ENCODE data around the gene PUM1.

- no peak for TF ChIP-seq CTCF (conservative IDR thresholded peaks at IDR 0.05)
- no peak for TF ChIP-seq ZFX (IDR thresholded peaks at IDR 0.05)
Observed at GRCh38 chr1:30888391-30888790, 177.1 kb downstream of the PUM1 start.
